H1 (cell line): Measurements from ENCODE around the gene DYRK1A. TPM values are rescaled to one million over a fixed set of nuclear protein-coding genes. Genes with fewer than 3 reads are reported as not detected.

Experiments
- CTCF ChIA-PET: fragments of 300-600 bp; sonication (Branson Sonifier 250); formaldehyde crosslinking; loops from one replicate; lab custom pipeline; 2021; ENCODE audit not compliant: partially characterized antibody; lab: Charles Lee
- POLR2A ChIA-PET: fragments of 300-600 bp; sonication (Branson Sonifier 250); formaldehyde crosslinking; loops from one replicate; lab custom pipeline; 2021; ENCODE audit warnings: inconsistent platforms; ENCODE audit not compliant: partially characterized antibody; lab: Charles Lee
- DNase-seq, 2 experiments: peaks; one replicate each; pipeline versions ENCODE4 v3.0.0 to v3.0.0-alpha.2; 2010 to 2022; ENCODE audit warnings: low spot score in 2 of 2, low read depth in 1 of 2, mixed read lengths in 1 of 2
- FAIRE-seq: peaks from 2 replicates; lab custom pipeline; 2011; peaks lifted over from hg19 to GRCh38; lab: Jason Lieb, UNC
- H2AFZ ChIP-seq: 2 replicates; pipeline ENCODE4 v1.8.1; 2012; ENCODE audit warnings: low read length, inconsistent platforms
- H2AK5ac ChIP-seq: 2 replicates; pipeline ENCODE4 v1.6.1; 2013; ENCODE audit warnings: low read depth, low read length
- H2BK120ac ChIP-seq: replicated peaks from 2 replicates; pipeline ENCODE3; 2013; ENCODE audit warnings: low read depth, low read length, inconsistent platforms
- H2BK12ac ChIP-seq: 2 replicates; pipeline ENCODE4 v1.6.1; 2013; ENCODE audit warnings: low read depth, low read length
- H2BK15ac ChIP-seq: 2 replicates; pipeline ENCODE4 v1.6.1; 2013; ENCODE audit warnings: low read length
- H2BK20ac ChIP-seq: 2 replicates; pipeline ENCODE4 v1.6.1; 2013; ENCODE audit warnings: low read length
- H2BK5ac ChIP-seq: 2 replicates; pipeline ENCODE4 v1.6.1; 2013; ENCODE audit warnings: low read depth, low read length
- H3K14ac ChIP-seq: 2 replicates; pipeline ENCODE4 v1.6.1; 2013; ENCODE audit warnings: inconsistent platforms; ENCODE audit not compliant: insufficient read length
- H3K18ac ChIP-seq: 2 replicates; pipeline ENCODE4 v1.6.1; 2013; ENCODE audit warnings: low read length; ENCODE audit errors: extremely low read depth
- H3K23ac ChIP-seq: 2 replicates; pipeline ENCODE4 v1.6.1; 2013; ENCODE audit warnings: inconsistent platforms; ENCODE audit not compliant: insufficient read length
- H3K23me2 ChIP-seq: 2 replicates; pipeline ENCODE4 v1.6.1; 2013; ENCODE audit warnings: low read depth, low read length
- H3K27ac ChIP-seq: 2 replicates; pipeline ENCODE4 v1.6.1; 2011; ENCODE audit warnings: low read depth, low read length, inconsistent platforms
- H3K27me3 ChIP-seq, 4 experiments: replicated peaks in 1 of 4; 1 replicate in 1 of 4; 2 replicates in 3 of 4; pipeline versions ENCODE4 v1.6.1 to v1.8.1; 2011 to 2013; ENCODE audit warnings: low read length in 3 of 4, mild to moderate bottlenecking in 3 of 4, inconsistent platforms in 2 of 4, mixed read lengths in 2 of 4, moderate library complexity in 1 of 4; ENCODE audit not compliant: control insufficient read depth in 3 of 4, insufficient read depth in 3 of 4; ENCODE audit errors: extremely low read depth in 1 of 4
- H3K36me3 ChIP-seq, 4 experiments: 2 replicates each; pipeline versions ENCODE4 v1.6.1 to v1.8.1; 2011 to 2013; ENCODE audit warnings: mild to moderate bottlenecking in 4 of 4, low read length in 3 of 4, moderate library complexity in 2 of 4, control low read depth in 1 of 4, inconsistent platforms in 1 of 4; ENCODE audit not compliant: insufficient read depth in 4 of 4, control insufficient read depth in 2 of 4
- H3K4ac ChIP-seq: replicated peaks from 2 replicates; pipeline ENCODE3; 2013; ENCODE audit warnings: low read length, low read depth, mixed read lengths, inconsistent platforms; ENCODE audit not compliant: insufficient read length
- H3K4me1 ChIP-seq, 4 experiments: replicated peaks in 1 of 4; 1 replicate in 1 of 4; 2 replicates in 3 of 4; pipeline versions ENCODE4 v1.6.1 to v1.8.1; 2011 to 2013; ENCODE audit warnings: low read length in 3 of 4, inconsistent platforms in 2 of 4, mixed read lengths in 1 of 4; ENCODE audit not compliant: insufficient read depth in 4 of 4, control insufficient read depth in 3 of 4
- H3K4me2 ChIP-seq, 2 experiments: 2 replicates each; pipeline versions ENCODE4 v1.6.1 to v1.8.1; 2011 to 2013; ENCODE audit warnings: low read depth in 2 of 2, low read length in 2 of 2, control low read depth in 1 of 2, inconsistent platforms in 1 of 2, mild to moderate bottlenecking in 1 of 2; ENCODE audit not compliant: insufficient read depth in 1 of 2
- H3K4me3 ChIP-seq, 4 experiments: fragments of 200-600, 300-600 bp in 1 of 4; sonication (generic), shearing (Covaris generic), sonication (Bioruptor Twin) in 1 of 4; 2 replicates each; pipeline versions ENCODE4 v1.5.1 to v1.8.1; 2011 to 2016; ENCODE audit warnings: low read length in 4 of 4, low read depth in 3 of 4, control low read depth in 2 of 4, inconsistent platforms in 2 of 4, mild to moderate bottlenecking in 2 of 4, mixed read lengths in 1 of 4, moderate library complexity in 1 of 4; ENCODE audit not compliant: insufficient read depth in 2 of 4; ENCODE audit errors: extremely low read depth in 1 of 4
- H3K56ac ChIP-seq: replicated peaks from 2 replicates; pipeline ENCODE3; 2013; ENCODE audit warnings: low read depth, mild to moderate bottlenecking, mixed read lengths, low read length, inconsistent platforms; ENCODE audit not compliant: insufficient read length
- H3K79me1 ChIP-seq: 2 replicates; pipeline ENCODE4 v1.6.1; 2013; ENCODE audit warnings: low read depth, low read length, control low read depth
- H3K79me2 ChIP-seq, 2 experiments: 2 replicates each; pipeline versions ENCODE4 v1.6.1 to v1.8.1; 2012 to 2013; ENCODE audit warnings: low read length in 2 of 2, mild to moderate bottlenecking in 2 of 2, inconsistent platforms in 1 of 2; ENCODE audit not compliant: insufficient read depth in 2 of 2, control insufficient read depth in 1 of 2
- H3K9ac ChIP-seq, 4 experiments: replicated peaks in 1 of 4; 1 replicate in 1 of 4; 2 replicates in 3 of 4; pipeline versions ENCODE4 v1.6.1 to v1.8.1; 2011 to 2013; ENCODE audit warnings: low read depth in 3 of 4, low read length in 3 of 4, control low read depth in 2 of 4, mild to moderate bottlenecking in 2 of 4, moderate library complexity in 2 of 4, inconsistent platforms in 1 of 4; ENCODE audit errors: extremely low read depth in 1 of 4
- H3K9me3 ChIP-seq, 2 experiments: 2 replicates each; pipeline versions ENCODE4 v1.6.1 to v1.8.1; 2012 to 2013; ENCODE audit warnings: mild to moderate bottlenecking in 2 of 2, moderate library complexity in 2 of 2, control low read depth in 1 of 2, inconsistent platforms in 1 of 2, low read depth in 1 of 2, low read length in 1 of 2, mixed read lengths in 1 of 2; ENCODE audit not compliant: insufficient read depth in 2 of 2
- H4K20me1 ChIP-seq, 2 experiments: replicated peaks in 1 of 2; 2 replicates each; pipeline versions ENCODE3 to v1.8.1; 2011 to 2013; ENCODE audit warnings: inconsistent platforms in 2 of 2, low read length in 2 of 2, mild to moderate bottlenecking in 1 of 2; ENCODE audit not compliant: insufficient read depth in 2 of 2, control insufficient read depth in 1 of 2
- H4K5ac ChIP-seq: 2 replicates; pipeline ENCODE4 v1.6.1; 2013; ENCODE audit warnings: low read length, low read depth, mixed read lengths, inconsistent platforms; ENCODE audit not compliant: insufficient read length
- H4K8ac ChIP-seq: 2 replicates; pipeline ENCODE4 v1.8.0; 2013; ENCODE audit warnings: mild to moderate bottlenecking, moderate library complexity, low read length, inconsistent platforms; ENCODE audit not compliant: insufficient read depth; ENCODE audit errors: extremely low read depth
- H4K91ac ChIP-seq: replicated peaks from 2 replicates; pipeline ENCODE3; 2013; ENCODE audit warnings: low read length, mixed read lengths, inconsistent platforms; ENCODE audit not compliant: insufficient read length
- BCL11A ChIP-seq, 2 experiments: IDR thresholded peaks; one replicate each; pipeline ENCODE4 v1.6.1; 2011; ENCODE audit warnings: low read depth in 2 of 2, low read length in 2 of 2, mild to moderate bottlenecking in 2 of 2
- CTBP2 ChIP-seq: IDR thresholded peaks from 2 replicates; pipeline ENCODE4 v1.7.0; 2011; ENCODE audit warnings: borderline replicate concordance, mild to moderate bottlenecking, moderate library complexity, mixed read lengths, low read length; ENCODE audit not compliant: insufficient read depth, insufficient read length
- EGR1 ChIP-seq: IDR thresholded peaks from 2 replicates; pipeline ENCODE4 v1.6.1; 2011; ENCODE audit warnings: low read depth, low read length, borderline replicate concordance
- FOSL1 ChIP-seq: IDR thresholded peaks from 2 replicates; pipeline ENCODE4 v1.6.1; 2011; ENCODE audit warnings: mild to moderate bottlenecking, low read depth, low read length, moderate library complexity; ENCODE audit not compliant: insufficient read depth
- HDAC2 ChIP-seq, 2 experiments: fragments of 300-600 bp in 1 of 2; sonication (generic) in 1 of 2; IDR thresholded peaks; 2 replicates each; pipeline ENCODE4 v1.6.1; 2011 to 2012; ENCODE audit warnings: low read depth in 2 of 2, low read length in 2 of 2, mild to moderate bottlenecking in 2 of 2, moderate library complexity in 2 of 2, borderline replicate concordance in 1 of 2, inconsistent platforms in 1 of 2
- HDAC6 ChIP-seq: IDR thresholded peaks from one replicate; pipeline ENCODE4 v1.7.1; 2012; ENCODE audit warnings: low read depth, mild to moderate bottlenecking, inconsistent platforms, low read length, moderate library complexity
- MAFK ChIP-seq: IDR thresholded peaks from 2 replicates; pipeline ENCODE4 v1.6.1; 2012; ENCODE audit warnings: low read depth, mild to moderate bottlenecking, improper control_type of control experiment, low read length
- POU5F1 ChIP-seq: IDR thresholded peaks from 2 replicates; pipeline ENCODE4 v1.6.1; 2011; ENCODE audit warnings: low read depth, mild to moderate bottlenecking, low read length, moderate library complexity
- RFX5 ChIP-seq: IDR thresholded peaks from 2 replicates; pipeline ENCODE4 v1.6.1; 2011; ENCODE audit warnings: low read depth, low read length, improper control_type of control experiment, borderline replicate concordance
- SP2 ChIP-seq: IDR thresholded peaks from 2 replicates; pipeline ENCODE4 v1.6.1; 2012; ENCODE audit warnings: mild to moderate bottlenecking, low read length, inconsistent platforms
- TAF1 ChIP-seq: IDR thresholded peaks from 2 replicates; pipeline ENCODE4 v1.6.1; 2011; ENCODE audit warnings: mild to moderate bottlenecking, low read depth, low read length
- TAF7 ChIP-seq: optimal IDR thresholded peaks from 2 replicates; pipeline ENCODE3; 2011; ENCODE audit warnings: low read depth, mild to moderate bottlenecking, inconsistent platforms, low read length, moderate library complexity, borderline replicate concordance
- TBP ChIP-seq: IDR thresholded peaks from 2 replicates; pipeline ENCODE4 v1.6.1; 2011; ENCODE audit warnings: low read depth, low read length, improper control_type of control experiment
- ZNF274 ChIP-seq: IDR thresholded peaks from 2 replicates; pipeline ENCODE4 v1.7.0; 2012; ENCODE audit warnings: low read length, borderline replicate concordance; ENCODE audit errors: extremely low read depth
- WGBS, 2 experiments: shearing (Covaris generic) in 1 of 2; methylation state at CpG; one replicate each; pipeline versions ENCODE4 v1.1.6 to v1.1.7; 2013 to 2015; ENCODE audit warnings: low lambda C conversion rate in 2 of 2, mixed read lengths in 2 of 2, inconsistent platforms in 1 of 2, low coverage in 1 of 2, missing lambda C conversion rate in 1 of 2; ENCODE audit not compliant: insufficient replicate concordance in 2 of 2, insufficient coverage in 1 of 2, insufficient read length in 1 of 2; ENCODE audit errors: extremely low coverage in 1 of 2, missing lambda C conversion rate in 1 of 2; 5-methylcytosine and 5-hydroxymethylcytosine counted together
- polyA plus RNA-seq, 7 experiments: library from polyadenylated mRNA; depleted of rRNA in 3 of 7; stranded (reverse) in 5 of 7; unstranded in 2 of 7; fragments of >200 nt in 5 of 7; fragments of 200-250 nt in 2 of 7; gene quantifications; 1 replicate in 5 of 7; 2 replicates in 1 of 7; 4 replicates in 1 of 7; pipeline versions ENCODE4 v1.2.1 to v1.2.3, GENCODE V29; 2011 to 2013; ENCODE audit warnings: missing spikeins in 2 of 7, mixed read lengths in 2 of 7
- total RNA-seq: library from RNA; stranded (reverse); fragmentation: NEBNext Ultra II Directional; extraction: Animal tissue kit (Norgen Biotek cat#: 25700); gene quantifications from 2 replicates; pipeline ENCODE4 v1.2.1, GENCODE V29; 2021
- TF ChIP-seq, protein P1 (sequence below): IDR thresholded peaks from 2 replicates; pipeline ENCODE4 v1.6.1; 2012; ENCODE audit warnings: inconsistent platforms

The DYRK1A gene
- total and polyA plus RNA-seq, 2 of the 8 experiments (the other 6 are each of a cell fraction or from before 2014, with no cell fraction given), result 61.1 to 62.2 TPM

DNA sequence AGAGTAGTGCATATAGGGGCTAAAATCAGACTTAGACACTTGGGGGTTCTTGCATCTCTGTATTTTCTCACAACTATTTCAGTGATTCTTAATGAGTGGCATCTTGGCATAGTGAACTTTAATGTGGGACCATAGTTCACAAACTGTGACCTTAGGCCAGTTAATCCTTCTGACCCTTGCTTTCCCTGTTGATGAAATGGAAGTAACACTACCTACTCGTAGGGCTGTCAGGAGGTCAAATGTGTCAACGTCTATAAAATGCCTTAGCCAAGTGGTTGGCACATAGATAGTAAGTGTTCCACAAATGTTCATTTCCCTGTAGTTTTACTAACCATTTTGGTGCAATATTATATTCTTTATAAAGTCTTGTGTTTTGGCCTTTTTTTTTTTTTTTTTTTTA, 49.4 kb downstream of the DYRK1A start:
- H3K27ac ChIP-seq, result no peak overlapping the region
- no peak overlapping the region for H3K14ac ChIP-seq
- H4K91ac ChIP-seq, result no peak overlapping the region
- H2BK120ac ChIP-seq, result no peak overlapping the region
- H3K23me2 ChIP-seq, result no peaks in the 10 kb centered on the region
- H2BK5ac ChIP-seq, result no peak overlapping the region
- H3K36me3 ChIP-seq, result no peaks in the 10 kb centered on the region
- no peak overlapping the region for H2AFZ ChIP-seq
- no peak overlapping the region for H4K5ac ChIP-seq
- FAIRE-seq, result no peak
- no peak overlapping the region for H2AK5ac ChIP-seq
- no peak overlapping the region for H3K4me3 ChIP-seq
- no peak overlapping the region for H3K23ac ChIP-seq
- H3K4me2 ChIP-seq, result no peak overlapping the region
- CTCF ChIA-PET, result no interaction called here
- POLR2A ChIA-PET, result no interaction called here
- WGBS, 2 experiments, result 77% methylated on average over 2 of the region's 2 CpGs; no CpG with 5 or more reads in 1 of the 2 experiments
- peaks cover 23 to 100% of the 10 kb centered on the region in 2 experiments for H3K79me2 ChIP-seq
- H2BK20ac ChIP-seq, result no peak overlapping the region
- H3K9me3 ChIP-seq, result no peaks in the 10 kb centered on the region
- H2BK15ac ChIP-seq, result no peak overlapping the region
- H3K4me1 ChIP-seq, result peaks cover 0 to 5% (median 3%) of the 10 kb centered on the region in 4 experiments; a peak in 3 of 7 replicates
- H3K18ac ChIP-seq, result no peak overlapping the region
- DNase-seq, result no peak
- H3K27me3 ChIP-seq, result no peaks in the 10 kb centered on the region
- no peak overlapping the region for H3K4ac ChIP-seq
- no peak overlapping the region for H3K9ac ChIP-seq
- H3K79me1 ChIP-seq, result peaks cover 3% of the 10 kb centered on the region; the same call in 1 of the 2 replicates
- H4K20me1 ChIP-seq, result peaks cover 19 to 36% of the 10 kb centered on the region in 2 experiments
- H4K8ac ChIP-seq, result no peak overlapping the region
- no peak overlapping the region for H3K56ac ChIP-seq
- no peak overlapping the region for H2BK12ac ChIP-seq
- TF ChIP-seq SP2 (no peak), BCL11A (IDR thresholded peaks at IDR 0.05; ENCODE audit: low read depth in 2 of 2, low read length in 2 of 2) (no peak), TBP (no peak), TAF1 (no peak), MAFK (no peak), EGR1 (no peak), POU5F1 (no peak), RFX5 (no peak), HDAC2 (IDR thresholded peaks at IDR 0.05; ENCODE audit: borderline replicate concordance in 1 of 2, low read depth in 2 of 2, low read length in 2 of 2) (no peak), ZNF274 (no peak), CTBP2 (no peak), HDAC6 (no peak), TAF7 (no peak), FOSL1 (no peak)
- TF ChIP-seq, protein P1, sequence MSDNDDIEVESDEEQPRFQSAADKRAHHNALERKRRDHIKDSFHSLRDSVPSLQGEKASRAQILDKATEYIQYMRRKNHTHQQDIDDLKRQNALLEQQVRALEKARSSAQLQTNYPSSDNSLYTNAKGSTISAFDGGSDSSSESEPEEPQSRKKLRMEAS, result no peak
